SK-N-SH treated with all-trans-retinoic acid at 6 μM for 48 hours (cell line): Measurements from ENCODE around the gene DNAJB2.

Source experiments
- ARNTL ChIP-seq: fragments of 450-650 bp; formaldehyde crosslinking; IDR thresholded peaks from 2 replicates; pipeline ENCODE4 v1.5.0; 2020; ENCODE audit warnings: low read depth, mild to moderate bottlenecking, moderate library complexity, borderline replicate concordance
- CSDC2 ChIP-seq: fragments of 250-450 bp; sonication (Bioruptor Pico); IDR thresholded peaks from 2 replicates; pipeline ENCODE4 v1.5.0; 2020; ENCODE audit warnings: mild to moderate bottlenecking, moderate library complexity
- ESRRG ChIP-seq: fragments of 250-450 bp; sonication (Bioruptor Pico); IDR thresholded peaks from 2 replicates; pipeline ENCODE4 v1.6.1; 2021; ENCODE audit warnings: mild to moderate bottlenecking
- ISL1 ChIP-seq: fragments of 250-450 bp; sonication (Bioruptor Pico); IDR thresholded peaks from 2 replicates; pipeline ENCODE4 v2.1.2; 2022; ENCODE audit warnings: mild to moderate bottlenecking, moderate library complexity
- OSR1 ChIP-seq: fragments of 250-450 bp; sonication (Bioruptor Pico); IDR thresholded peaks from 2 replicates; pipeline ENCODE4 v1.8.0; 2022; ENCODE audit warnings: moderate library complexity, mild to moderate bottlenecking, inconsistent platforms
- SNAI2 ChIP-seq: fragments of 250-450 bp; sonication (Bioruptor Pico); IDR thresholded peaks from 2 replicates; pipeline ENCODE4 v1.5.0; 2020; ENCODE audit warnings: mild to moderate bottlenecking, moderate library complexity
- TOX ChIP-seq: fragments of 250-450 bp; sonication (Bioruptor Pico); IDR thresholded peaks from 2 replicates; pipeline ENCODE4 v1.8.0; 2021; ENCODE audit warnings: mild to moderate bottlenecking, moderate library complexity, borderline replicate concordance
- ZNF565 ChIP-seq: fragments of 450-650 bp; formaldehyde crosslinking; conservative IDR thresholded peaks from 2 replicates; pipeline ENCODE4 v1.5.0; 2020; ENCODE audit warnings: low read depth, mild to moderate bottlenecking, moderate library complexity
- ZNF8 ChIP-seq: fragments of 450-650 bp; formaldehyde crosslinking; IDR thresholded peaks from 2 replicates; pipeline ENCODE4 v1.5.0; 2020; ENCODE audit warnings: mild to moderate bottlenecking, moderate library complexity
- TF ChIP-seq, protein P1 (sequence below): fragments of 250-450 bp; sonication (Bioruptor Pico); IDR thresholded peaks from 2 replicates; pipeline ENCODE4 v1.5.1; 2021; ENCODE audit warnings: mild to moderate bottlenecking, moderate library complexity
- TF ChIP-seq, protein P2 (sequence below): fragments of 250-450 bp; sonication (Bioruptor Pico); IDR thresholded peaks from 2 replicates; pipeline ENCODE4 v1.8.0; 2020; ENCODE audit warnings: mild to moderate bottlenecking, moderate library complexity, borderline replicate concordance
- TF ChIP-seq, protein P3 (sequence below): fragments of 250-450 bp; sonication (Bioruptor Pico); IDR thresholded peaks from 2 replicates; pipeline ENCODE4 v1.5.0; 2020; ENCODE audit warnings: mild to moderate bottlenecking, moderate library complexity

DNA sequence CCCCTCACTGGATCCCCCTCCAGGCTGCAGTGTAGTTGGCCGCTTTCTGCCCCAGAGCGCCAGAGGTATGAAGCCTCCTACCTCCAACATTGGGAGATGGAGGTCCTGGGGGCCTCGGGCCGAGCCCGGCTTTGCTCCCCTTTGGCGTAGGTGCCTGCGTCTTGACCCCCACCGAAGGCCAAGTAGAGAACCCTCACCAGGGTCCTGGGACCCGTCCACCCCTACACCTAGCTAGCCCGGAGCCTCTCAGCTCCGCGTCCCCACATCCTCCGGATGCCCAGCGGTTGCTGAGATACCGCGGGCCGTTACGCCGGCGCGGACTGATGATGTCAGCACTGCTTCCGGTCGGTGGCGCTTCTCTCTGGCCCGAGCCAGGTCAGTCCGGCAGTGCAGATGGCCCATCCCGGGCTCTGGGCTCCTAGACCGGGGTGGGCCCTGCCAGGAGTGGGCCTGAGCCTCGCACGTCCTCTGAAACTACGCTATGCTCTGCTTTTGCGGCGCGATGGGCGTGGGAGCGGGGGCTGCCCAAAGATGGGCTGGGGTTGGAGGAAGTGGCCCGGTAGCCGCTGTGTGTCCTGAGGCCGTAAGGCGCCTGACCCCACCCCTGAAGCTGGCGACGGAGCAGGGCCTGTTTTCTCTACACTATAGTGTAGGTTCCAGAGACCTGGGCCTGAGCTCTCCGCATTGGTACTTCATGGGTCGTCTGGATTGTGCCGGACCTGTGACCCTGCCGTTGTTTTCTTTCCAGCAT, 33.8 kb upstream of the DNAJB2 start, which contains the start of the genes GLB1L and STK16:
- TF ChIP-seq, protein P1, sequence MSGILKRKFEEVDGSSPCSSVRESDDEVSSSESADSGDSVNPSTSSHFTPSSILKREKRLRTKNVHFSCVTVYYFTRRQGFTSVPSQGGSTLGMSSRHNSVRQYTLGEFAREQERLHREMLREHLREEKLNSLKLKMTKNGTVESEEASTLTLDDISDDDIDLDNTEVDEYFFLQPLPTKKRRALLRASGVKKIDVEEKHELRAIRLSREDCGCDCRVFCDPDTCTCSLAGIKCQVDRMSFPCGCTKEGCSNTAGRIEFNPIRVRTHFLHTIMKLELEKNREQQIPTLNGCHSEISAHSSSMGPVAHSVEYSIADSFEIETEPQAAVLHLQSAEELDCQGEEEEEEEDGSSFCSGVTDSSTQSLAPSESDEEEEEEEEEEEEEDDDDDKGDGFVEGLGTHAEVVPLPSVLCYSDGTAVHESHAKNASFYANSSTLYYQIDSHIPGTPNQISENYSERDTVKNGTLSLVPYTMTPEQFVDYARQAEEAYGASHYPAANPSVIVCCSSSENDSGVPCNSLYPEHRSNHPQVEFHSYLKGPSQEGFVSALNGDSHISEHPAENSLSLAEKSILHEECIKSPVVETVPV (CRISPR knock-in tag) = no peak
- no peak for TF ChIP-seq OSR1 (CRISPR knock-in tag)
- TF ChIP-seq TOX (CRISPR knock-in tag) = no peak
- TF ChIP-seq ZNF8 (CRISPR knock-in tag) = no peak
- TF ChIP-seq, protein P2, sequence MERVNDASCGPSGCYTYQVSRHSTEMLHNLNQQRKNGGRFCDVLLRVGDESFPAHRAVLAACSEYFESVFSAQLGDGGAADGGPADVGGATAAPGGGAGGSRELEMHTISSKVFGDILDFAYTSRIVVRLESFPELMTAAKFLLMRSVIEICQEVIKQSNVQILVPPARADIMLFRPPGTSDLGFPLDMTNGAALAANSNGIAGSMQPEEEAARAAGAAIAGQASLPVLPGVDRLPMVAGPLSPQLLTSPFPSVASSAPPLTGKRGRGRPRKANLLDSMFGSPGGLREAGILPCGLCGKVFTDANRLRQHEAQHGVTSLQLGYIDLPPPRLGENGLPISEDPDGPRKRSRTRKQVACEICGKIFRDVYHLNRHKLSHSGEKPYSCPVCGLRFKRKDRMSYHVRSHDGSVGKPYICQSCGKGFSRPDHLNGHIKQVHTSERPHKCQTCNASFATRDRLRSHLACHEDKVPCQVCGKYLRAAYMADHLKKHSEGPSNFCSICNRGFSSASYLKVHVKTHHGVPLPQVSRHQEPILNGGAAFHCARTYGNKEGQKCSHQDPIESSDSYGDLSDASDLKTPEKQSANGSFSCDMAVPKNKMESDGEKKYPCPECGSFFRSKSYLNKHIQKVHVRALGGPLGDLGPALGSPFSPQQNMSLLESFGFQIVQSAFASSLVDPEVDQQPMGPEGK = no peak
- TF ChIP-seq CSDC2 (CRISPR knock-in tag) = peak; percentile 31; the same call in 1 of the 2 replicates
- no peak for TF ChIP-seq ISL1 (CRISPR knock-in tag)
- no peak for TF ChIP-seq SNAI2 (CRISPR knock-in tag)
- no peak for TF ChIP-seq ESRRG
- TF ChIP-seq, protein P3, sequence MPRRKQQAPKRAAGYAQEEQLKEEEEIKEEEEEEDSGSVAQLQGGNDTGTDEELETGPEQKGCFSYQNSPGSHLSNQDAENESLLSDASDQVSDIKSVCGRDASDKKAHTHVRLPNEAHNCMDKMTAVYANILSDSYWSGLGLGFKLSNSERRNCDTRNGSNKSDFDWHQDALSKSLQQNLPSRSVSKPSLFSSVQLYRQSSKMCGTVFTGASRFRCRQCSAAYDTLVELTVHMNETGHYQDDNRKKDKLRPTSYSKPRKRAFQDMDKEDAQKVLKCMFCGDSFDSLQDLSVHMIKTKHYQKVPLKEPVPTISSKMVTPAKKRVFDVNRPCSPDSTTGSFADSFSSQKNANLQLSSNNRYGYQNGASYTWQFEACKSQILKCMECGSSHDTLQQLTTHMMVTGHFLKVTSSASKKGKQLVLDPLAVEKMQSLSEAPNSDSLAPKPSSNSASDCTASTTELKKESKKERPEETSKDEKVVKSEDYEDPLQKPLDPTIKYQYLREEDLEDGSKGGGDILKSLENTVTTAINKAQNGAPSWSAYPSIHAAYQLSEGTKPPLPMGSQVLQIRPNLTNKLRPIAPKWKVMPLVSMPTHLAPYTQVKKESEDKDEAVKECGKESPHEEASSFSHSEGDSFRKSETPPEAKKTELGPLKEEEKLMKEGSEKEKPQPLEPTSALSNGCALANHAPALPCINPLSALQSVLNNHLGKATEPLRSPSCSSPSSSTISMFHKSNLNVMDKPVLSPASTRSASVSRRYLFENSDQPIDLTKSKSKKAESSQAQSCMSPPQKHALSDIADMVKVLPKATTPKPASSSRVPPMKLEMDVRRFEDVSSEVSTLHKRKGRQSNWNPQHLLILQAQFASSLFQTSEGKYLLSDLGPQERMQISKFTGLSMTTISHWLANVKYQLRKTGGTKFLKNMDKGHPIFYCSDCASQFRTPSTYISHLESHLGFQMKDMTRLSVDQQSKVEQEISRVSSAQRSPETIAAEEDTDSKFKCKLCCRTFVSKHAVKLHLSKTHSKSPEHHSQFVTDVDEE (CRISPR knock-in tag) = no peak; the same call in 1 of the 2 replicates
- TF ChIP-seq ZNF565 (CRISPR knock-in tag) = no peak
- no peak for TF ChIP-seq ARNTL (CRISPR knock-in tag)
